HG03442 (cell line): ENCODE data around the gene ZCCHC14.
"Not testable (repeated sequence)": the region's sequence is repeated elsewhere in the genome, so short reads cannot be mapped to it uniquely, and the experiment has no call there.

Source experiments
- ATAC-seq: cut with Tn5 transposase; IDR thresholded peaks from one replicate; pipeline ENCODE4 v1.9.1; 2021; ENCODE audit warnings: mild to moderate bottlenecking, moderate library complexity; ENCODE audit not compliant: unreplicated experiment

Gene ZCCHC14

DNA sequence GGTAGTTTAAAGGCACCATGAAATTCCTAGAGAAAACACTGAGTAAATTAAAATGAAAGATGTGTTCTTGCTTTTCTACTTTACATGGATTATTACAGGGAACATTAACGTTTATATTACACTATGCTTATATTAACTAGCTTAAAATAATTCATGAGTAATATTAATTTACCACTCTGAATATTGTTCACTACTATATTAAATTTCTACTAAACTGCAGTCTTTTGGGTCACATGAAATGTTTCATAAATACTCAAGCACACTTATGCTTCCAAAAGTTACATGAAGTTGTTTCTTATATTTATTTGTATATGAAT, 104.0 kb downstream of the ZCCHC14 start:
- ATAC-seq = no peak

DNA sequence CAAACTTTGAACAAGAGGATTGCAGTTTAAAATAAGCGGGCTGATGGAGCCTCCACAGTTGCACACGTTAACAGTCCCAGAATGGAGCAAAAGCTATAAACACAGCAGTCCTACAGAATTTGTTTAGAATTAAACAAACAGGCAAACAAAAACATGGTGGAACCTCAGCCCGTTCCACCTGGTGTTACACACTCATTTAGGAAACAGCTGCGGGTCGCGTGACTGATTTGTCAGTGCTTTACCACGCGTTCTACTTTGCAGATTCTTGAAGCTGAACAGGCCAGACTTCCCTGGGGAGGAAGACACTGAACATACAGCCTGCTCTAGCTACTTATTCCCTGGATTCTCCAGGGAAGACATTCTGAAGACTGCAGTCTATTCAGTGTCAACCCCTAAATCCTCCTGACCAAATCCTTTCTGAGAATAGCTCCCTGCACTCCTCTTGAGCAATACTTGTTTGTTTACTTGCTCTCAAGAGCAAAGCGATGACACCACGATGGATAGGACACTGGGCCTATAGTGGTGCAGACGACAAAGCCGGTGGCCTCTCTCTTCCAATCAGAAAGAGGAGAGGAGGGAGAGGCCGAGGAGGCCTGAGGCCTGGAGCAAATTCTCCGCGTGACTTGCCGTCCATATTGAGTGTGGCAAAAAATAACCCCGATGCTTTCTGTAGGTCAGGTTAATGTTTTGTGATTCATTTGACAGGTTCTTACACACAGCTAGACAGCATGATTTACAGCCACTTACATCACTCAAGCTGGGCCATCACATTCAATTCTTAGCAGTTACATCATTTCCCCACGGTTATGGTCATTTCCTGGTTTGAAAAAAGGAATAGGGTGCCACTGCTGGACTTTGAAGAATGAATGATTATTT, 104.6 kb downstream of the ZCCHC14 start:
- ATAC-seq = peak; percentile 37

DNA sequence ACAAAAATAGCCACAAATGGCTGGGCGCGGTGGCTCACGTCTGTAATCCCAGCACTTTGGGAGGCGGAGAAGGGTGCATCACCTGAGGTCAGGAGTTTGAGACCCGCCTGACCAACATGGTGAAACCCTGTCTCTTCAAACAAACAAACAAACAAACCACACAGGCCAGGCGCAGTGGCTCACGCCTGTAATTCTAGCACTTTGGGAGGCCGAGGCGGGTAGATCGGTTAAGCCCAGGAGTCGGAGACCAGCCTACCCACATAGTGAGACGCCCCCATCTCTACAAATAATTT, 108.0 kb downstream of the ZCCHC14 start:
- ATAC-seq = not testable (repeated sequence)

DNA sequence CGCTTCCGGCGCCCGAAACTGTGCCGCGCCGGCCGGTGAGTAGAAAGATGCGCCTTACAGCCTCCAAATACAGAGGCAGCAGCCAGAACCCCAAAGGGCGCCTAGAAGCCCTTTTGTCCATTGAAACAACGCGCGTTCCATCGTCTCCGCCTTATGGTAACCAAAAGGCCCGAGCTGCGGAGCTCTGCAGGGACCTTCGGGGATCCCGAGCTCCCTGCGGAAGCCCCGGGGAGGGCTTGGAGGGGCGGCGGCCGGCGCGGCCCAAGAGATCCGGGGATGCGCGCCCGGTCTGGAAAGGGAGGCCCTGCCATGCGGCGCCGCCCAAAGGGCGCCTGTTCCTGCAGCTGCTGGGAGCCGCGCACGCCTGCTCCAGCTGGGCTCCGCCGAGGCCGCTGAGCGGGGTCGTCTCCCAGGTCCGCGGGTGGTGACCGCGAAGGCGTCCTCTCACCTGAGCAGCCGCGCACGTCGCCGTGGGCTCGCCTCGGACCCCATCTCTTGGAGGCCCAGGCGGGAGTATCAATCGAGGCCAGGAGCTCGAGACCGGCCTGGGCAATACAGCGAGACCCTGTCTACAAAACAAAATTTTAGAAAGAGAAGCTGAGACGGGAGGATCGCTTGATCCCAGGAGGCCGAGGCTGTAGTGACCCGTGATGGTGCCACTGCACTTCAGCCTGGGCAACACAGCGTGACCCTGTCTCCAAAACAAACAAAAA, 108.5 kb downstream of the ZCCHC14 start:
- peak; percentile 3 for ATAC-seq

DNA sequence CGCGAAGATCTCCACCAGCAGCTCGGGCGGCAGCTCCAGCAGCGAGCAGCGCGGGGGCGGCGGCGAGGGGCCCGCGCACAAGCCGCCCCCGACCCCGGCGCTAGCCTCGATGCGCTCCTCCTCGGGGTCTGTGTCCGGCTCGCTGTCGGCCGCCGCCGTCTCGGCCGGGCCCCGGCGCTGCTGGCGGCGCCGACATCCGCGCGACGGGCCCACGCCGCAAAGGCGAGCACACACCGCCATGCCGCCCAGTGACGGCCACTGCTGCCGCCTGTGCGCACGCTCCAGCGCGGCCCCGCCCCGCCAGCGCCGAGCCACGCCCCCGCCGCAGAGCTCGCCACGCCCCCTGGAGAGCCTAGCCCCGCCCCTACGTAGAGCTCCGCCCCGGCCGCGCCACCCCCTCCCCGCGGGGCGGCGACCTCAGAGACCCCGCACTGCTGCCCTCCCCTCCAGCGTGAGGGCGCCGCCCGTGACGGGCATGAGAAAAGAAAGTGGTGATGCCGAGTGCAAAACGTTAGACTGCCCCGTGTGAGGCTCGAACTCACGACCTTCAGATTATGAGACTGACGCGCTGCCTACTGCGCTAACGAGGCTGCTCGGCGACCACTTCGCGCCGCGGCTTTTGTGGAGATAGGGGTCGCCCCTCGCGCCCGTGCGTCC, 109.2 kb downstream of the ZCCHC14 start, which contains the start of gene FBXO31:
Gene FBXO31 (minus strand): TSS at position 272 of the 657 bp plus-strand sequence. CDS start 32 bp downstream, at position 240.
- peak; percentile 41 for ATAC-seq

DNA sequence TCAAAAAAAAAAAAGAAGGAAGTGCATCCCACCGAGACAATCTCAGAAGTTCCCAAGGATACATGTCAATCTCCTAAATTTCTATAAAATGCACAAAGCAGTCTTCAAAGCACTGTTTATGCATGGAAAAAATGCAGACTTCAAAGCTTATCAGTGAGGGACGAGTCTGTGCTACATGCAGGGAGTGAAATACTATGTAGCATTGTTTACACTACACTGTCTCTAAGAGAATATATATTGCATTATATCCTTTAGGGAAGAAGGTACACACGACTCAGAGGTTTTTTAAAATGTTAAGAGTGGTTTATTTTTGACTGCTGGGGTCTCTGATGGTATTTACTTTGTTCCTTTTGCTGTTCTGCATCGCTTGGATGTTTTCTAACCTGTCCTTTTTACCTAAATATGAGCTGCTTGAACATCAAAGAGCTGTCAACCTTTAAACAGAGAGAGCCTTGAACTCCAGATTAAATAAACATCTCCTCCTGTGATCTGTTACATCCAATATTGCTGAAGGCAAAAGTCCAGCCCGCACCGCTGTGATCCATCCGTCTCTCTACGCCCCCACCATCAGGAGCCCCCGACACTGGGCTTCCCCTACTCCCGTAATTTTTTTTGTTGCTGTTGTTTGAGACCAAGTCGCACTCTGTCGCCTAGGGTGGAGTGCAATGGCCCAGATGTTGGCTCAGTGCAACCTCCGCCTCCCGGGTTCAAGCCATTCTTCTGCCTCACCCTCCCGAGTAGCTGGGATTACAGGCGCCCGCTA, 110.6 kb downstream of the ZCCHC14 start:
- no peak for ATAC-seq

DNA sequence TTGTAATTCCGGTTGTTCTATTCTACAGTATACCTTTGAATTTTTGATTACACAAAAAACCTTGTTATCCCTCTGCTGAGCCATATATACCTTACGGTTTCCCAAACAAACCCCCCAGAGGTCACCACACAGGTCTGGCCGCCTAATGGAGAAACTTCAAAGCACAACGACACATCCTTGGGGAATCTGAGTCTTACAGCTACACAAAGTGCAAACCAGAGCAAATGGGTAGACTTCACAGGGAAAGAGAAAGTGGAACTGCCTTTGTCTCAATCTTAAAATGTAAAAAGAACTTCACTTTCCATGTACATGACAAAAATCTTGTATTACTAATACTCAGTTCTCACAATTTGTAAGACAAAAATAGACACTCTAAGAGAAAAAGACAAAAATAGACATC, 111.9 kb downstream of the ZCCHC14 start:
- ATAC-seq = no peak

DNA sequence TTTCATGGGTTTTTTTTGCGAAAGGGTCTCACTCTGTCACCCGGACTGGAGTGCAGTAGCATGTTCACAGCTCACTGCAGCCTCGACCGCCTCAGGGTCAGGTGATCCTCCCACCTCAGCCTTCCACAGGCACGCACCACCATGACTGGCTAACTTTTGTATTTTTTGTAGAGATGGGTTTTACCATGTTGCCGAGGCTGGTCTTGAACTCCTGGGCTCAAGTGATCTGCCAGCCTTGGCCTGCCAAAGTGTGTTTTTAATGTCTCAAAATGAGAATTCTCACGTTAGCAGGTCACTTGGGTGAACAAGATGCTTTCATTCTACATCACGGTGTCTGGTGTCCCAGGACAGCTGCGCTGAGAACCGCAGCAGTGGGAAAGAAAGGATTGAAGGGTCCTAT, 112.4 kb downstream of the ZCCHC14 start:
- ATAC-seq = no peak

DNA sequence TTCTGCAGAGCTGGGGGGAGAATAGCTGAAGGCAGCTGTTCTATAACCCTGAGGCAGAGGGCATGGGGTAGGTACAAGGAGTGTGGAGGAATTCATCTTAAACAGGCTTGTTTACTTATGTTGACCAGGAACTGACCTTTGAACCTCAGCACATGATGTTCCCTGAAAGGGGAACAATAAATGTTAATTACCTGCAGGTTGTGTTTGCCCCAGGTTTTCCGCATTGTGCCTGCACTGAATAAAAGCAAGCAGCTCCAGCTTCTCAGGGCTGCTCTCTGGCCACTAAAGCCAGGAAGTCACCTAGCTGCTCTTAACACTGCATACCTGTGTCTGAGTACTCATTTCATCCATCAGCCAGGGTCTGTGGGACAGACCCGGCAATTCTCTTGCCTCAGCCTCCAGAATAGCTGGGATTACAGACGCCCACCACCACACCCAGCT, 113.5 kb downstream of the ZCCHC14 start:
- not testable (repeated sequence) for ATAC-seq

DNA sequence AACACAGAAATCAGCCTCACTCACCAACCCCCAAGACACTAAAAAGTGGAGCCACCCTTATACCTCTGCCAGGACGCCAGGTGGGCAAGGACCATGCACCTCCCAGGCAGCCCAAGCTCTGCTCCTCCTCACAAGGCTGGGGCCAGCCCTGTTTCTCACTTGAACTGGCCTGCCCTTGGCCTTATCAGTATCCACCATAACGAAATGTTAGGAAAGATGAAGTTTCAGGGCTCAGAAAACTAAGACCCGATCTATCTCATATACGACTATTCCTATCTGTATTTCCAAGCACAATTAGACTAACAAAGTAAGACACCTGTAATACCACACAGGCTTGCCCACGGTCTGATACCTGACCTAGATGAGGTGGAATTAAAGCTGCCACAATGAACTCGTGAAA, 116.2 kb downstream of the ZCCHC14 start:
- ATAC-seq = no peak

DNA sequence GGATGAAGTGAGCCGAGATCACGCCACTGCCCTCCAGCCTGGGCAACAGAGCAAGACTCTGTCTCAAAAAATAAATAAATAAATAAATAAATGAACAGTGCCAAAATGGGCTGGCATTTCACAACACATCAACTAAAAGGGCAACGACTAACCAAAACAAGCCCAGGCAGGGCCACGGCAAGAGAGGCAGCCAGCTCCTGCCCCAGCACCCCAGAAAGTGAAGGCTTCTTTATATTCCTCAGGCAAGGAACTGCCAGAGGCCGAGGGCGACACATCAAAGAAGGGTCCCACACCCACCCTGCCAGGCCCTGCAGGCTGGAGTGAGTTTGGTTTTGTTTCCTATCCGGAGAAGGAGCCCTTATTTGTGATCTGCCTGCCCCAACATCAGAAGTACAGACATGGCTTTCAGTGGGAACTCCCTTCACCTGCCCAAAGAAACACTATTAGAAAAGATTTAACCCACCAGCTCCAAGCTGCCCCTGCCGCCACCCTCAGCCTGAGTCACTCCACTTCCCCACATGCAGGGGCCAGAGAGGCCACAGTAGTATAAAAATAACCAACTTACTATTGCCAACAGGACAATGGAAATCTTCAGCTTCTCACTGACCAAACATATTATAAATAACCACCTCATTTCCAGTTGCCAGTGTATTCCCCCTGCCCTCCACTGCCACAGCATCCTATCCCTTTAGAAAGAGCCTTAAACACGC, 117.2 kb downstream of the ZCCHC14 start:
- no peak for ATAC-seq

DNA sequence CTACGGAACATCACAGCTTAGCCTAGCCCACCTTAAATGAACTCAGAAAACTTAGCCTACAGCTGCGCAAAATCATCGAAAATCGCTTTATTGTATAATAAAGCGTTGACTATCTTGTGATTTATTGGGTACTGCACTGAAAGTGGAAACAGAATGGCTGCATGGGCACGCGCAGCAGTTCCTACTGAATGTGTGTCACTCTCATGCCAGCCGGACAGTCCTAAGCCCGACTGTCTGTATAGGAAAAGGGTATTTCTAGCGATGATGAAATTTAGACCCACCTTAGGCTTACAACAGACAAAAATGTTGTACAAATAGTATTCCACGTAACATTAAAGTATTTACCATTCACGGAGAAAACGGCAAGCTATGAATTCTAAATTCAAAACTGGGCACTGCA, 118.5 kb downstream of the ZCCHC14 start:
- no peak for ATAC-seq

DNA sequence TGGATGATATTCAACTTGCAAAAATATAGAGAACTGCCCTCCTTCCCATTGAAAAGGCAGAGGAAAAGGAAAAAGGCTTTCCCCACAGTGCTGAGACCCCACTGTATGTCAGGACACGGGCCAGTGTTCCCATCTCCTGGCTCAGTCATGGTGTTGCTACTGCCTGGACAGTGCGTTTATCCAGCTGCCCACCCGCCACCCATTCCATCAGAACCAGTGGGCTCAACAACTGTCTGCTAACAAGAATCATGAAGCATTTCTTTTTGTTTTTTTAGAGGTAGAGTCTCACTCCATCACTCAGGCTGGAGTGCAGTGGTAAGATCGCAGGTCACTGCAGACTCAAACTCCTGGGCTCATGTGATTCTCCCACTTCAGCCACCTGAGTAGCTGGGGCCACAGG, 120.5 kb downstream of the ZCCHC14 start:
- ATAC-seq = no peak

DNA sequence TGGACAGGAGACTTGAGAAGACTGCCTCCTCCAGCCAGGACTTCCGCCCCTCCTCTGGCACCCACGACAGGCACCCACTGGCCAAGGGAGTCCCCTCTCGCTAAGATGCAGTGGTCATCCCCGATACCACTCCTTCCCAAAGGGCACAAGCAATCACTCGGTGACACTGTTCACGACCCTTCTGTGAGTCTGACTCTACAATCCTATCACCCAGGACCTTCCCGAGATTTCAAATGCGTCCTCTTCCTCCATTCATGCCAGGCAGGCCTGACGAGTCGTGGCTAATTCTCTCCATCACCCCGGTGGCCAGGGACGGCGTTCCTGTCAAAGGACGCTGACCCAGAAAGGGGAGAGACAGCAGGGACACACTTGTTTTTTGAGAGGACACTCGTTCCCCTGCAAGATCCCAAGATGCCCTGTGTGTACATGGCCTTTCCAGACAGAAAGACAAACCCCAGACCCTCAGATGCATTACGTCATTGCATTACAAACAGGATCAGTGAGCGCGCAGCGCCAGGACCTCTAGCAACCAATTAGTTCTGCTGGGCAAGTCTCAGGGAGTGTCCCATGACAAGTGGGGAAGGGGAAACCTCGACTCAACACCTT, 121.5 kb downstream of the ZCCHC14 start:
- ATAC-seq = no peak

DNA sequence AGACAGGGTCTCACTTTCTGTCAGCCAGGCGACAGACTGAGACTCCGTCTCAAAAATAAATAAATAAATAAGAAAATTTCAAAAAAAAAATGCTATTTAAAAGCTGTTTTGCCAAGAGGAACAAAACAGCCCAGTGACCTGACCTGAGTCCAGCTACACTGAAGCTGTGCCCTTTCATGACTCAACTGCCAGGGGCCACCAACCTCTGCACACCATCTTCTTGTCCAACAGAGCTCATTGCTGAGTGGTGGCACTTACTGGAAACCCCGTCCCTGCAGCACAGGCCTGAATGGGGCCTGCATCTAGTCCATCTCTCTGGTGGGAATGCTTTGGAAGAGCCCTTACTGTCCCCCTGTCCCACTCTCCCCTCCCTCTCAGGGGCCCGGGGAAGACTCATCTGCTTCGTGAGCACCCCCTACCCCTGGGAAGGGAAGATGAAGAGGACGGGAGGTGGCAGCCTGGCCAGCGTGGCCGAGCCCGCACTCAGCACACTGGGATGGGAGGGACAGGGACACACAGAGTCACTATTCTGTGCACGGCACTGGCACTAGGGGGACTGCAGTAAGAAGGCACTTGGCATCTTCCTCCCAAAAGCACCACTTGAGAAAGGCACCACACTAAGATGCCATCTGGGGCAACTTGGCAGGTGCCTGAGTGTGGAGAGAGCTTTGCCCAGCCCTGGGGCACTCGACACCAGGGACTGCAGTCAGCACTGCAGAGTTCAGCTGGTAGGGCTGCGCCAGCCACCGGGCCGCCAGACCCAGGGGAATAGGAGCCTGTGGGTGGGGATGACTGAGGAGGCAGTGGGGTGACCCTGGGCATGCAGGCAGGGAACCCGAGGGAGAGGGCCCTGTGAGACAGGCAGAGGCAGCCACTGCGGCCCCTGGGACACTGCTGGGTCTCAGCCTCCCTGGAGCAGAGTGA, 122.8 kb downstream of the ZCCHC14 start:
- ATAC-seq = no peak

DNA sequence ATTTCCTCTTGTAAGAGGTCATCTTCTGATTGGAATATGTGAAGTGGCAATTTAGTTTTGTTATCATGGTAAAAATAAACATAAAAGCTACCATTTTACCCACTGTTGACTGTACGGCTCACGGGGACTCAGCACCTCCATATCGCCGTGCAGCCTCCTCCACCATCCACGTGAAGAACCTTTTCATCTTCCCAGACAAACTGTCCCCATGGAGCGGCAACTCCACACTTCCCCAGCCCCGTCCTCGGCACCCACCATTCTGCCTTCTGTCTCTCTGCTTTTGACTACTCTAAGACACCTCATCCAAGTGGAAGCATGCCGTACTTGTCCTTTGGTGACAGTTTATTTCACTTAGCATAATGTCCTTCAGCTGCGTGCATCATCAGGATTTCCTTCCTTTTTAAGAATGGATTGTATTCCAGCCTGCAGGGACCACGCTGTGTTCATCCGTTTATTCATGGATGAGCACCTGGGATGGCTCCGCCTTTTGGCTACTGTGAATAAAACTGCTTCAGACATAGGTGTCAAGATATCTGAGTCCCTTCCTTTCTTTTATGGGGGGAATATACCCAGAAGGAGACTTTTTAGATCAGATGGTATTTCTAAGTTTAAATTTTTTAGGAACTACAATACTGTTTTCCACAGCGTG, 123.6 kb downstream of the ZCCHC14 start:
- no peak for ATAC-seq

DNA sequence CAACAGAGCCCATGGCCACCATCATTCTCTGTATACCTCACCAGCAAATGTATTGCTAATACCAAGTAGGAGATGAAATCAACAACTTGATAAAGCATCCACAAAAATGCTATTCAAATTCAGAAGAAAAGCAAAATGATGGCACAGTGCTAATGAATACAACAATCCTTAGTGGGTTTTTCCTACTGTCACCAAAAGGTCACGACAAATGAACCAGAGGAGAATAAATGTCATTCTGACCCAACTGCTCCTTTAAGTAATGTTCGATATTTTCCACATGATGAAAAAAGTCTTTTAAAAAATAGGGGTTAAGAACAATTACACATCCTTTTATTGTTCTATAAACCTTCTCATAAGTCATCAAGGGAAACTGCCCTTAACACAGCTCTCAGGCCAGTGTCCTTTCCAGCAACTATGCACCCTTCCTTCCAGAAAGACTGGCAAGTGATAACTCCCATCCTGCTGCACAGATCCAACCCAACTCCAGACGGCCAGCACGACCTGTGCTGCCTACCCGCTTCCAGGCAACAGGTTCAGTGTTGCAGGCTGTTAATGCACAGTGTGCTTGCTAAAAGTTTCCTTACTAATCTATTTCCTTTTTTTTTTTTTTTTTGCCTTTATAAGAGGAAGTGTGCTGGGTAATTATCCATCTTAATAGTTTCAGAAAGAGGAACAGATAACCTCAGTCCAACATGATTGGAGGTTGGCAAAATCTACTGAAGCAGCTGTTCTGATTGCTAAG, 124.6 kb downstream of the ZCCHC14 start:
- no peak for ATAC-seq

DNA sequence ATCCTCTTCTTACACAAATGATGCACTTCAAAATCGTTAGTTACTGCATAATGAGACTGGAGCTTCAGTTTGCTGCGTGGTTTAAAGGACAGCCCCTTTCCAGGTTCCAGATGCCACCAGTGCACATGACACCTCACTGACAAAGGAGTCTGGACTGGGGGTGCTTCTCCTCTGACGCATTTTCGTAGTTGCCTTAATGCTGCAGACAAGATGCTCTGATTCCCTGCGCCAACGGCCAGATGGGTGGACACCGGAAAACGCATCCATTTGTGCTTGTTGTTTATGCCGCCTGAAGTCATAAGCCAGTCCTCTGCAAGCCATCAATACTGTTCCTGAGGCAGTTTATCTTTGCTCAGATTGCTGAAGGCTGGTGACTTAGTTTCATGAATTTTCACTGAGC, 125.3 kb downstream of the ZCCHC14 start:
- no peak for ATAC-seq
